Kidney (tissue), 14 donors: ENCODE results near the gene ZNF205. TPM values are rescaled to one million over a fixed set of nuclear protein-coding genes. Genes with fewer than 3 reads are reported as not detected.

Experiments used
- DNase-seq, 5 donors: peaks; one replicate each; pipeline ENCODE4 v3.0.0-alpha.2; 2013 to 2020
- FAIRE-seq: peaks from 2 replicates; lab custom pipeline; 2012; peaks lifted over from hg19 to GRCh38; lab: Jason Lieb, UNC
- H3K27ac ChIP-seq, 2 donors: one replicate each; pipeline ENCODE4 v1.7.0; 2013; ENCODE audit warnings: low read depth in 2 of 2, low read length in 2 of 2, inconsistent platforms in 1 of 2
- H3K27me3 ChIP-seq: one replicate; pipeline ENCODE4 v1.7.1; 2013; ENCODE audit warnings: low read length, inconsistent platforms; ENCODE audit not compliant: control insufficient read depth, insufficient read depth
- H3K36me3 ChIP-seq, 3 donors: one replicate each; pipeline versions ENCODE4 v1.7.0 to v1.7.1; 2013; ENCODE audit warnings: low read length in 3 of 3, control low read depth in 1 of 3, inconsistent platforms in 1 of 3; ENCODE audit not compliant: insufficient read depth in 3 of 3, control insufficient read depth in 2 of 3
- H3K4me1 ChIP-seq, 3 donors: one replicate each; pipeline versions ENCODE4 v1.7.0 to v1.7.1; 2013; ENCODE audit warnings: low read length in 3 of 3, inconsistent platforms in 1 of 3, low read depth in 1 of 3; ENCODE audit not compliant: control insufficient read depth in 2 of 3, insufficient read depth in 2 of 3
- H3K4me3 ChIP-seq, 3 donors: one replicate each; pipeline versions ENCODE4 v1.7.0 to v1.8.1; 2013; ENCODE audit warnings: low read length in 3 of 3, control low read depth in 1 of 3, inconsistent platforms in 1 of 3
- H3K9ac ChIP-seq, 3 donors: one replicate each; pipeline versions ENCODE4 v1.7.0 to v1.7.1; 2013; ENCODE audit warnings: low read length in 3 of 3, control low read depth in 1 of 3, inconsistent platforms in 1 of 3
- H3K9me3 ChIP-seq, 3 donors: one replicate each; pipeline versions ENCODE4 v1.7.0 to v1.7.1; 2013; ENCODE audit warnings: low read length in 3 of 3, control low read depth in 1 of 3, inconsistent platforms in 1 of 3; ENCODE audit not compliant: control insufficient read depth in 2 of 3, insufficient read depth in 1 of 3
- CTCF ChIP-seq: IDR thresholded peaks from 3 replicates; pipeline ENCODE4 v1.5.1; 2012; ENCODE audit warnings: mild to moderate bottlenecking, moderate library complexity, borderline replicate concordance; ENCODE audit not compliant: insufficient read depth; ENCODE audit errors: extremely low read depth
- intact Hi-C: fragments of 100-400 bp; cut with DNase I; formaldehyde crosslinking; loops from one replicate; pipeline ENCODE4 v1.11.1; 2022
- polyA plus RNA-seq: library from polyadenylated mRNA; stranded (reverse); fragments of 350-450 nt; fragmentation: Illumina TruSeq; extraction: RNeasy Lipid Tissue Mini Kit (QIAGEN cat#74804); gene quantifications from one replicate; pipeline ENCODE4 v1.2.3, GENCODE V29; 2014; ENCODE audit warnings: low read depth, low replicate concordance; ENCODE audit not compliant: insufficient read depth
- total RNA-seq: library from RNA; stranded (reverse); fragmentation: NEBNext Ultra II Directional; extraction: Animal tissue kit (Norgen Biotek cat#: 25700); gene quantifications from one replicate; pipeline ENCODE4 v1.2.1, GENCODE V29; 2021
- donor health status: control.
- donor health status: control.
- donor health status: control.
- donor health status: control.
- donor health status: control.
- donor health status: DM: yes; HTN: yes; CAD: no.
- donor health status: Normal renal cell carcinoma (clear cell type).

The ZNF205 gene
- total and polyA plus RNA-seq, 2 donors from 2014 or later: 12.7 to 14.1 TPM

- Histone ChIP-seq H3K4me3 (no peak overlapping the region), H3K9ac (no peak overlapping the region), H3K4me1 (peaks cover 0 to 7% (median 0%) of the 10 kb centered on the region in 3 donors), H3K27ac (no peak overlapping the region), H3K9me3 (no peaks in the 10 kb centered on the region), H3K36me3 (no peaks in the 10 kb centered on the region), H3K27me3 (peaks cover 10% of the 10 kb centered on the region)
- no peak for FAIRE-seq
- intact Hi-C loops: no loop called here
- DNase-seq: peak in 1 of 5 donors; percentile 67
- TF ChIP-seq CTCF: no peak
Measured at GRCh38 chr16:3161235-3162018, 49.0 kb downstream of the ZNF205 start.

DNA sequence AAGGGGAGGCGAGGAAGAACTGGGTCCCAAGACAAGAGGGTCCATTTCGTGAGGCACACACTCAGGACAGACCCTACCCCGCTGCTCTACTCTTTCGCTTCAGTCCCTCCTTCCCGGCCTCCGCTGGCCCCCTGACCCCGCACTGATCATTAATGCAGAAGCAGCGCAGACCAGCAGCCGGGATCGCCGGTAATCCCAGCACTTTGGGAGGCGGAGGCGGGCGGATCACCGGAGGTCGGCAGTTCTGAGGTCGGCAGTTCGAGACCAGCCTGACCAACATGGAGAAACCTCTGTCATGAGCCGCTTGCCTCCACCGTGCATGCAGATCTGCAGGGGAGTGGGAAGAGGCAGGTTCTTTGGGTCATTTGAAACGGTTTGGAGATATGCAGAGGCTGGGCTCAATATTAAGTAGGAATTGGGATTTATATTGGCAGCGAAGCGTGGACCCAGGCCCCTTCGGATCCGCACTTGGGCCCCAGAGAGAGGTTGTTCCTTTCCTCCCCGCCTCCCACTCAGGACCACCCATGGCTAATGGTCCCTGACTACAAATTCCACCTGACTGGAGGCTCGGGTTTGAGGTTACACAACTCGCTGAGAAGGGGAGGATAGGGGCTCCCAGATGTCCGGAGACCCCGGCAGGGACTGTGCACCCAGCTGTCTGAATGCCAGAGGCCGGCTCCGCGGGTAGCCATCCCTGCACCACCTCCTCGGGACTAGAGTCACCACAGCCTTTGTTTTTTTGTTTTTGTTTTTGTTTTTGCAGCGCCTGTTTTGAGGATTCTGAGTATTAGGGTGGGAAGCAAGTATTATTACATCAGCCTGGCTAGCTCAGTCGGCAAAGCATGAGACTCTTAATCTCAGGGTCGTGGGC, 52.0 kb downstream of the ZNF205 start:
- TF ChIP-seq CTCF: no peak
- Histone ChIP-seq H3K27me3 (peaks cover 26% of the 10 kb centered on the region), H3K9ac (no peak overlapping the region), H3K36me3 (no peaks in the 10 kb centered on the region), H3K4me3 (no peak overlapping the region), H3K9me3 (no peaks in the 10 kb centered on the region), H3K27ac (no peak overlapping the region), H3K4me1 (no peaks in the 10 kb centered on the region)
- intact Hi-C loops: no loop called here
- DNase-seq (peak in 1 of 5 donors; percentile 66), FAIRE-seq (no peak)

DNA sequence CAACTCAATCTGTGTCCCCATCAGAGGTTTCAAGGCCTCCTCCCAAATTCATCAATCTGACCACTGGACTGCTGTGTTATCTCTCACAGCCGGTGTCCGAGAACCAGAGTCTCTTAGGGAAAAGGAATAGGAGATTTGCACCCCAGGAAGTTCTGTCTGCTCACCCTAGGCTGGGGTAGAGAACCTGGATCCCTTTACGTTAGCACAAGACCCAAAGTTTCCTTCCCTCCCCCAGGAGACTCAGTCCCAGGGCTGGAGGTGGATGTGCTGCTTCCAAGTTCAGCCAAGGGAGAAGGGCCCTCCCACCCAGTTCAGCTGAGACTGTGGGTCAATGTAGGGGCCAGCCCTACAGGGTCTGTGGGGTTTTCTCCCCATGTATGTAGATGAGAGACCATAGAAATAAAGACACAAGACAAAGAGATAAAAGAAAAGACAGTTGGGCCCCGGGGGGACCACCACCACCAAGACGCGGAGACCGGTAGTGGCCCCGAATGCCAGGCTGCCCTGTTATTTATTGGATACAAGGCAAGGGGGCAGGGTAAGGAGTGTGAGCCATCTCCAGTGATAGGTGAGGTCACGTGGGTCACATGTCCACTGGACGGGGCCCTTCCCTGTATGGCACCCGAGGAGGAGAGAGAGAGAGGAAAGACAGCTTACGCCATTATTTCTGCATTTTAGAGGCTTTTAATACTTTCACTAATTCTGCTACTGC, 52.9 kb downstream of the ZNF205 start:
- H3K36me3 ChIP-seq: no peaks in the 10 kb centered on the region
- peak in 1 of 5 donors; percentile 47 for DNase-seq
- intact Hi-C loops: no loop called here
- H3K4me1 ChIP-seq: no peaks in the 10 kb centered on the region
- no peak overlapping the region for H3K27ac ChIP-seq
- H3K4me3 ChIP-seq: peak overlapping the region in 1 of 3 donors; percentile 13
- no peak for TF ChIP-seq CTCF
- no peak for FAIRE-seq
- peaks cover 27% of the 10 kb centered on the region for H3K27me3 ChIP-seq
- peak overlapping the region in 1 of 3 donors; percentile 24 for H3K9ac ChIP-seq
- no peaks in the 10 kb centered on the region for H3K9me3 ChIP-seq
